DOHH2 (cell line): ENCODE data around the gene ARL15.
"Not testable (repeated sequence)": the region's sequence is repeated elsewhere in the genome, so short reads cannot be mapped to it uniquely, and the experiment has no call there.

Source experiments
- H3F3A ChIP-seq: fragments of 200-600 bp; sonication (generic), shearing (Covaris generic); 2 replicates; pipeline ENCODE4 v1.6.0; 2016; ENCODE audit warnings: antibody characterized with exemption, mild to moderate bottlenecking; ENCODE audit not compliant: control insufficient read depth, insufficient read depth
- H3K27ac ChIP-seq: fragments of 200-600 bp; sonication (generic); 2 replicates; pipeline ENCODE4 v1.5.1; 2014; ENCODE audit warnings: low read depth, mild to moderate bottlenecking, low read length, moderate library complexity
- H3K27me3 ChIP-seq: fragments of 200-600 bp; sonication (generic); 2 replicates; pipeline ENCODE4 v1.6.1; 2014; ENCODE audit warnings: mild to moderate bottlenecking, low read length, mixed read lengths; ENCODE audit not compliant: control insufficient read depth
- H3K36me3 ChIP-seq: fragments of 200-600 bp; sonication (generic); 2 replicates; pipeline ENCODE4 v1.6.1; 2014; ENCODE audit warnings: mild to moderate bottlenecking, low read length, moderate library complexity, mixed read lengths; ENCODE audit not compliant: control insufficient read depth
- H3K4me1 ChIP-seq: fragments of 200-600 bp; sonication (generic); 2 replicates; pipeline ENCODE4 v1.6.1; 2014; ENCODE audit warnings: mild to moderate bottlenecking, low read length, mixed read lengths; ENCODE audit not compliant: control insufficient read depth
- H3K4me2 ChIP-seq: fragments of 200-600 bp; sonication (generic); 2 replicates; pipeline ENCODE4 v1.6.0; 2014; ENCODE audit warnings: mild to moderate bottlenecking, low read length, moderate library complexity
- H3K4me3 ChIP-seq: fragments of 200-600 bp; sonication (generic); 2 replicates; pipeline ENCODE4 v1.5.1; 2014; ENCODE audit warnings: mild to moderate bottlenecking, low read length, mixed read lengths
- H3K79me2 ChIP-seq: fragments of 200-600 bp; sonication (generic); 2 replicates; pipeline ENCODE4 v1.6.1; 2014; ENCODE audit warnings: mild to moderate bottlenecking, low read length, mixed read lengths; ENCODE audit not compliant: control insufficient read depth
- H3K9me2 ChIP-seq: fragments of 200-600 bp; sonication (generic); replicated peaks from 2 replicates; pipeline ENCODE4 v1.6.1; 2014; ENCODE audit warnings: mild to moderate bottlenecking, low read length, mixed read lengths; ENCODE audit not compliant: control insufficient read depth
- H3K9me3 ChIP-seq: fragments of 200-600 bp; sonication (generic); 2 replicates; pipeline ENCODE4 v1.6.1; 2014; ENCODE audit warnings: antibody characterized with exemption, low read length, mixed read lengths; ENCODE audit not compliant: control insufficient read depth, insufficient read depth
- H4K20me1 ChIP-seq: fragments of 200-600 bp; sonication (generic); 2 replicates; pipeline ENCODE4 v1.6.0; 2014; ENCODE audit warnings: low read depth, mild to moderate bottlenecking, antibody characterized with exemption, low read length, moderate library complexity; ENCODE audit not compliant: control insufficient read depth, insufficient read depth
- EZH2phosphoT487 ChIP-seq: fragments of 200-600 bp; sonication (generic); IDR thresholded peaks from 2 replicates; pipeline ENCODE4 v1.6.1; 2017; ENCODE audit warnings: borderline replicate concordance, mild to moderate bottlenecking, antibody characterized with exemption, low read length, moderate library complexity, mixed read lengths
- TF ChIP-seq, protein P1 (sequence below): fragments of 200-600 bp; sonication (generic); IDR thresholded peaks from one replicate; pipeline ENCODE4 v1.5.1; 2014; ENCODE audit warnings: antibody characterized with exemption, mild to moderate bottlenecking, low read depth, low read length; ENCODE audit not compliant: poor library complexity, severe bottlenecking

Gene ARL15

DNA sequence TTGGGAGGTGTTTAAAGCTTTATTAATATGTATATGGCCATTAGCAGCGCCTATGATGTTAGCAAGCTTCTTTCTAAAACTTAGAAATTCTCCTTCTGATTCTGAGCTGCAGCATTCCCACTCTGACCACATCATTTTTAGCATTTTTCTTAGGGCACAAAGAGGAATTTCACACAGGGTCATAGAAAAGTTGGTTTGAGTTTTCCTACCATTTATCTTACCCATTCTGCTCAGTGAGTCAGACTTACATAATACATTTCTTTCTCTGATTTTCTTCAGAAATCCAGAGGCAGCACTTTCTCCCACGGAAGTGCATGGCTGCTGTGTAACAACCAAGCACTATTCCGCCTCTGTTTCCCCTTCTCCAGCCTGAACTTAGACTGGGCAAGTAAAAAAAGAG lies 246.6 kb downstream of the ARL15 start:
- Histone ChIP-seq H3K4me3 (no peak overlapping the region), H3K27me3 (no peaks in the 10 kb centered on the region), H3K79me2 (no peaks in the 10 kb centered on the region), H3K4me2 (no peak overlapping the region), H3K4me1 (no peaks in the 10 kb centered on the region), H3K27ac (no peak overlapping the region), H4K20me1 (no peaks in the 10 kb centered on the region), H3K9me3 (no peaks in the 10 kb centered on the region), H3K9me2 (no peaks in the 10 kb centered on the region), H3K36me3 (no peaks in the 10 kb centered on the region), H3F3A (no peaks in the 10 kb centered on the region)
- TF ChIP-seq EZH2phosphoT487, result no peak
- TF ChIP-seq, protein P1, sequence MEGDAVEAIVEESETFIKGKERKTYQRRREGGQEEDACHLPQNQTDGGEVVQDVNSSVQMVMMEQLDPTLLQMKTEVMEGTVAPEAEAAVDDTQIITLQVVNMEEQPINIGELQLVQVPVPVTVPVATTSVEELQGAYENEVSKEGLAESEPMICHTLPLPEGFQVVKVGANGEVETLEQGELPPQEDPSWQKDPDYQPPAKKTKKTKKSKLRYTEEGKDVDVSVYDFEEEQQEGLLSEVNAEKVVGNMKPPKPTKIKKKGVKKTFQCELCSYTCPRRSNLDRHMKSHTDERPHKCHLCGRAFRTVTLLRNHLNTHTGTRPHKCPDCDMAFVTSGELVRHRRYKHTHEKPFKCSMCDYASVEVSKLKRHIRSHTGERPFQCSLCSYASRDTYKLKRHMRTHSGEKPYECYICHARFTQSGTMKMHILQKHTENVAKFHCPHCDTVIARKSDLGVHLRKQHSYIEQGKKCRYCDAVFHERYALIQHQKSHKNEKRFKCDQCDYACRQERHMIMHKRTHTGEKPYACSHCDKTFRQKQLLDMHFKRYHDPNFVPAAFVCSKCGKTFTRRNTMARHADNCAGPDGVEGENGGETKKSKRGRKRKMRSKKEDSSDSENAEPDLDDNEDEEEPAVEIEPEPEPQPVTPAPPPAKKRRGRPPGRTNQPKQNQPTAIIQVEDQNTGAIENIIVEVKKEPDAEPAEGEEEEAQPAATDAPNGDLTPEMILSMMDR, result no peak

DNA sequence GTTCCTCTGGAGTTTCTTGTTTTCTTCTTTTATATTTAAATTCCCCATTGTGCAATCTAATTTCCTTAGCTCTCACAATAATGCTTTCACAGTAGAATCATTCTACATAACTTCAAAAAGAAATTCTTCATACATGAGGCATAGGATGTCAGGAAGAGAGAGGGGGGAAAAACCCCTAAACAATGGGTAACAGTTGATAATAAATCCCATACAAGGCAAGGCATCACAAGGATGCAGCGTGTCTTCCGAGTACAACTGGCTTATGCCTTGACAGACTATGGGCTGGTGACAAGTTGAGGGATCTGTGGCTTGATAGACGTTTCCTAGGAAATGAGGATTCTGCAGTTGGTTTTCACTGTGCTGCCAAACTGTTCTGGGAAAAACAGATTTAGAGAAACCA lies 247.4 kb downstream of the ARL15 start:
- H3K4me3 ChIP-seq, result no peak overlapping the region
- H3K27me3 ChIP-seq, result no peaks in the 10 kb centered on the region
- no peak overlapping the region for H3K27ac ChIP-seq
- TF ChIP-seq EZH2phosphoT487, result no peak
- TF ChIP-seq, protein P1, result no peak
- H3K4me1 ChIP-seq, result no peaks in the 10 kb centered on the region
- H3K36me3 ChIP-seq, result no peaks in the 10 kb centered on the region
- no peak overlapping the region for H3K4me2 ChIP-seq
- no peaks in the 10 kb centered on the region for H3K79me2 ChIP-seq
- no peaks in the 10 kb centered on the region for H3F3A ChIP-seq
- no peaks in the 10 kb centered on the region for H4K20me1 ChIP-seq
- no peaks in the 10 kb centered on the region for H3K9me2 ChIP-seq
- no peaks in the 10 kb centered on the region for H3K9me3 ChIP-seq

GRCh38 chr5:54060919-54061318 lies 249.5 kb downstream of the ARL15 start:
- not testable (repeated sequence) for H3K9me3 ChIP-seq, H3K27ac ChIP-seq, H3K4me2 ChIP-seq, H3K4me1 ChIP-seq, H3K36me3 ChIP-seq, H3F3A ChIP-seq, H3K9me2 ChIP-seq, H4K20me1 ChIP-seq, H3K79me2 ChIP-seq, H3K4me3 ChIP-seq, H3K27me3 ChIP-seq

- no peaks in the 10 kb centered on the region for H3K9me2 ChIP-seq
- H3F3A ChIP-seq, result no peaks in the 10 kb centered on the region
- no peaks in the 10 kb centered on the region for H3K9me3 ChIP-seq
- no peaks in the 10 kb centered on the region for H4K20me1 ChIP-seq
- H3K27ac ChIP-seq, result no peak overlapping the region
- TF ChIP-seq, protein P1, result no peak
- TF ChIP-seq EZH2phosphoT487, result no peak
- H3K4me1 ChIP-seq, result no peaks in the 10 kb centered on the region
- H3K79me2 ChIP-seq, result no peaks in the 10 kb centered on the region
- no peak overlapping the region for H3K4me3 ChIP-seq
- no peaks in the 10 kb centered on the region for H3K27me3 ChIP-seq
- no peaks in the 10 kb centered on the region for H3K36me3 ChIP-seq
- no peak overlapping the region for H3K4me2 ChIP-seq
Observed at GRCh38 chr5:54049963-54050362, 260.4 kb downstream of the ARL15 start.
